ENCODE measurements around the gene EGFR. TPM values are rescaled to one million over a fixed set of nuclear protein-coding genes. Genes with fewer than 3 reads are reported as not detected.

The EGFR gene
- polyA plus RNA-seq, 1 of the 3 experiments (the other 2 are of a cell fraction): 37.6 TPM

GRCh38 chr7:55061726-55062499 is 43.1 kb downstream of the EGFR start:
- Histone ChIP-seq H2AFZ (ENCODE audit: low read depth) (no peak overlapping the region), H3K4me1 (ENCODE audit: control insufficient read depth in 1 of 2, insufficient read depth in 2 of 2, low read depth in 1 of 2, low read length in 1 of 2) (peaks cover 20 to 52% of the 10 kb centered on the region in 2 experiments), H3K4me3 (ENCODE audit: low read depth in 2 of 2, low read length in 1 of 2) (no peak overlapping the region), H3K27me3 (ENCODE audit: insufficient read depth) (no peaks in the 10 kb centered on the region), H4K20me1 (ENCODE audit: insufficient read depth) (peaks cover 15% of the 10 kb centered on the region; the same call in 1 of the 2 replicates), H3K9me3 (no peaks in the 10 kb centered on the region), H3K9me2 (no peaks in the 10 kb centered on the region), H3K4me2 (no peak overlapping the region; the same call in 1 of the 2 replicates), H3K9ac (no peak overlapping the region), H3K36me3 (replicated peaks in 1 of 2; ENCODE audit: control insufficient read depth in 1 of 2, insufficient read depth in 2 of 2, low read length in 1 of 2) (peaks cover 0 to 14% of the 10 kb centered on the region in 2 experiments), H3K79me2 (ENCODE audit: insufficient read depth) (peaks cover 85% of the 10 kb centered on the region), H3F3A (replicated peaks; ENCODE audit: insufficient read depth) (peaks cover 45% of the 10 kb centered on the region), H3K27ac (ENCODE audit: low read depth in 2 of 2, low read length in 1 of 2) (peak overlapping the region in 1 of 2 experiments; percentile 34; a peak in 2 of 4 replicates)
- WGBS (ENCODE audit: low lambda C conversion rate): 87% methylated on average over 10 of the region's 10 CpGs
- DNase-seq: no peak
- ChIA-PET POLR2A (no interaction called here), CTCF (interaction anchor here (0.6 to 4.5 kb wide), 4 partner anchors 25 to 753 kb away, joined by 3 to 21 read pairs (median 4); no protein-coding TSS in a partner anchor)
- 0 out of 4 replicates have a peak, but pooled peaks of 1 of the 2 experiments have one; percentile 6 for TF ChIP-seq EP300 (IDR thresholded peaks at IDR 0.05; ENCODE audit: borderline replicate concordance in 1 of 2, low read depth in 1 of 2, low read length in 1 of 2)
- no peak for TF ChIP-seq GABPA (IDR thresholded peaks at IDR 0.05; ENCODE audit: low read depth)
- TF ChIP-seq, protein P1, sequence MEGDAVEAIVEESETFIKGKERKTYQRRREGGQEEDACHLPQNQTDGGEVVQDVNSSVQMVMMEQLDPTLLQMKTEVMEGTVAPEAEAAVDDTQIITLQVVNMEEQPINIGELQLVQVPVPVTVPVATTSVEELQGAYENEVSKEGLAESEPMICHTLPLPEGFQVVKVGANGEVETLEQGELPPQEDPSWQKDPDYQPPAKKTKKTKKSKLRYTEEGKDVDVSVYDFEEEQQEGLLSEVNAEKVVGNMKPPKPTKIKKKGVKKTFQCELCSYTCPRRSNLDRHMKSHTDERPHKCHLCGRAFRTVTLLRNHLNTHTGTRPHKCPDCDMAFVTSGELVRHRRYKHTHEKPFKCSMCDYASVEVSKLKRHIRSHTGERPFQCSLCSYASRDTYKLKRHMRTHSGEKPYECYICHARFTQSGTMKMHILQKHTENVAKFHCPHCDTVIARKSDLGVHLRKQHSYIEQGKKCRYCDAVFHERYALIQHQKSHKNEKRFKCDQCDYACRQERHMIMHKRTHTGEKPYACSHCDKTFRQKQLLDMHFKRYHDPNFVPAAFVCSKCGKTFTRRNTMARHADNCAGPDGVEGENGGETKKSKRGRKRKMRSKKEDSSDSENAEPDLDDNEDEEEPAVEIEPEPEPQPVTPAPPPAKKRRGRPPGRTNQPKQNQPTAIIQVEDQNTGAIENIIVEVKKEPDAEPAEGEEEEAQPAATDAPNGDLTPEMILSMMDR (IDR thresholded peaks at IDR 0.05): no peak
- TF ChIP-seq CHD2 (IDR thresholded peaks at IDR 0.05; ENCODE audit: low read length, partially characterized antibody): no peak
- TF ChIP-seq, protein P2, sequence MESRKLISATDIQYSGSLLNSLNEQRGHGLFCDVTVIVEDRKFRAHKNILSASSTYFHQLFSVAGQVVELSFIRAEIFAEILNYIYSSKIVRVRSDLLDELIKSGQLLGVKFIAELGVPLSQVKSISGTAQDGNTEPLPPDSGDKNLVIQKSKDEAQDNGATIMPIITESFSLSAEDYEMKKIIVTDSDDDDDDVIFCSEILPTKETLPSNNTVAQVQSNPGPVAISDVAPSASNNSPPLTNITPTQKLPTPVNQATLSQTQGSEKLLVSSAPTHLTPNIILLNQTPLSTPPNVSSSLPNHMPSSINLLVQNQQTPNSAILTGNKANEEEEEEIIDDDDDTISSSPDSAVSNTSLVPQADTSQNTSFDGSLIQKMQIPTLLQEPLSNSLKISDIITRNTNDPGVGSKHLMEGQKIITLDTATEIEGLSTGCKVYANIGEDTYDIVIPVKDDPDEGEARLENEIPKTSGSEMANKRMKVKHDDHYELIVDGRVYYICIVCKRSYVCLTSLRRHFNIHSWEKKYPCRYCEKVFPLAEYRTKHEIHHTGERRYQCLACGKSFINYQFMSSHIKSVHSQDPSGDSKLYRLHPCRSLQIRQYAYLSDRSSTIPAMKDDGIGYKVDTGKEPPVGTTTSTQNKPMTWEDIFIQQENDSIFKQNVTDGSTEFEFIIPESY (IDR thresholded peaks at IDR 0.05; ENCODE audit: borderline replicate concordance, low read depth): no peak

DNA sequence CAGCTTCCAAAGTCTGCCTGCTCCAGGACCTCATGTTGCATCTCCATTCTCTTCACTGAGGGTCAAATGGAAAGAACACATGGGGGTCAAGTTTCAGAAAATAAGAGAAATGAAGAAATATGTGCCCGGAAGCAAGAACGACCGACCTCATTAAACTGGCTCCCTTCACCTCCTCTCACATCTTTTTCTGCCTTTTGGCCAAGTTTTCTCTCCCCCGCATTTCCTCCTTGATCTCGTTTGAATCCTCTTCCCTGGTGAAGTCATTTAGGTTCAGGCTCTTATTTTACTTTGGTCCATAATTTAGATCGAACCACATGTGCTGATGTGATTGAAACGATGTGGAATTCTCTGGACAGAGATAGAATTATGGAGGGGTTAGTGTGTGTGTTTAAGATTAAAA is 44.2 kb downstream of the EGFR start:
- CTCF ChIA-PET: interaction anchor here (4.5 kb wide), 1 partner anchor 192 kb away, joined by 21 read pairs; no protein-coding TSS in a partner anchor
- Histone ChIP-seq H2AFZ (ENCODE audit: low read depth) (no peak overlapping the region), H3K36me3 (replicated peaks in 1 of 2; ENCODE audit: control insufficient read depth in 1 of 2, insufficient read depth in 2 of 2, low read length in 1 of 2) (peaks cover 0 to 16% of the 10 kb centered on the region in 2 experiments), H3K9ac (0 out of 2 replicates have a peak overlapping the region, but pooled peaks have one; percentile 7), H3K79me2 (ENCODE audit: insufficient read depth) (peaks cover 85% of the 10 kb centered on the region), H3K27ac (ENCODE audit: low read depth in 2 of 2, low read length in 1 of 2) (peak overlapping the region; percentile 8 to 97; a peak in 3 of 4 replicates), H3K9me3 (no peaks in the 10 kb centered on the region), H3K9me2 (no peaks in the 10 kb centered on the region), H3K4me2 (peak overlapping the region; percentile 22), H3K4me1 (ENCODE audit: control insufficient read depth in 1 of 2, insufficient read depth in 2 of 2, low read depth in 1 of 2, low read length in 1 of 2) (peaks cover 20 to 56% of the 10 kb centered on the region in 2 experiments), H3K27me3 (ENCODE audit: insufficient read depth) (no peaks in the 10 kb centered on the region), H3K4me3 (ENCODE audit: low read depth in 2 of 2, low read length in 1 of 2) (no peak overlapping the region), H4K20me1 (ENCODE audit: insufficient read depth) (peaks cover 15% of the 10 kb centered on the region; the same call in 1 of the 2 replicates), H3F3A (replicated peaks; ENCODE audit: insufficient read depth) (peaks cover 48% of the 10 kb centered on the region)
- WGBS (ENCODE audit: low lambda C conversion rate): 85% methylated on average over 7 of the region's 7 CpGs
- POLR2A ChIA-PET: no interaction called here
- DNase-seq: no peak
- TF ChIP-seq PBX3 (IDR thresholded peaks at IDR 0.05) (no peak), TAF1 (IDR thresholded peaks at IDR 0.05; ENCODE audit: borderline replicate concordance, low read depth, low read length) (no peak), SIN3A (IDR thresholded peaks at IDR 0.05; ENCODE audit: borderline replicate concordance, low read depth, low read length) (no peak), RFX5 (IDR thresholded peaks at IDR 0.05; ENCODE audit: low read length) (no peak), FOSL2 (IDR thresholded peaks at IDR 0.05; ENCODE audit: borderline replicate concordance, low read depth) (no peak), TCF12 (IDR thresholded peaks at IDR 0.05) (no peak), USF1 (IDR thresholded peaks at IDR 0.05; ENCODE audit: borderline replicate concordance, low read depth) (no peak), FOXM1 (IDR thresholded peaks at IDR 0.05; ENCODE audit: low read depth) (no peak), EP300 (IDR thresholded peaks at IDR 0.05; ENCODE audit: borderline replicate concordance in 1 of 2, low read depth in 1 of 2, low read length in 1 of 2) (no peak), ELF1 (IDR thresholded peaks at IDR 0.05) (no peak), GABPA (IDR thresholded peaks at IDR 0.05; ENCODE audit: low read depth) (no peak), IRF3 (IDR thresholded peaks at IDR 0.05; ENCODE audit: low read depth, low read length) (no peak), YY1 (IDR thresholded peaks at IDR 0.05; ENCODE audit: low read depth) (no peak)
- TF ChIP-seq, protein P3, sequence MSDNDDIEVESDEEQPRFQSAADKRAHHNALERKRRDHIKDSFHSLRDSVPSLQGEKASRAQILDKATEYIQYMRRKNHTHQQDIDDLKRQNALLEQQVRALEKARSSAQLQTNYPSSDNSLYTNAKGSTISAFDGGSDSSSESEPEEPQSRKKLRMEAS (IDR thresholded peaks at IDR 0.05; ENCODE audit: low read depth): no peak

All from SK-N-SH (cell line).